Measurements from ENCODE around the gene DOK5. TPM values are rescaled to one million over a fixed set of nuclear protein-coding genes. Genes with fewer than 3 reads are reported as not detected.
"Not testable (repeated sequence)": the region's sequence is repeated elsewhere in the genome, so short reads cannot be mapped to it uniquely, and the experiment has no call there.

DOK5 gene
- total RNA-seq, result 1 to 10 TPM; 3.9 to 4.3 TPM

DNA sequence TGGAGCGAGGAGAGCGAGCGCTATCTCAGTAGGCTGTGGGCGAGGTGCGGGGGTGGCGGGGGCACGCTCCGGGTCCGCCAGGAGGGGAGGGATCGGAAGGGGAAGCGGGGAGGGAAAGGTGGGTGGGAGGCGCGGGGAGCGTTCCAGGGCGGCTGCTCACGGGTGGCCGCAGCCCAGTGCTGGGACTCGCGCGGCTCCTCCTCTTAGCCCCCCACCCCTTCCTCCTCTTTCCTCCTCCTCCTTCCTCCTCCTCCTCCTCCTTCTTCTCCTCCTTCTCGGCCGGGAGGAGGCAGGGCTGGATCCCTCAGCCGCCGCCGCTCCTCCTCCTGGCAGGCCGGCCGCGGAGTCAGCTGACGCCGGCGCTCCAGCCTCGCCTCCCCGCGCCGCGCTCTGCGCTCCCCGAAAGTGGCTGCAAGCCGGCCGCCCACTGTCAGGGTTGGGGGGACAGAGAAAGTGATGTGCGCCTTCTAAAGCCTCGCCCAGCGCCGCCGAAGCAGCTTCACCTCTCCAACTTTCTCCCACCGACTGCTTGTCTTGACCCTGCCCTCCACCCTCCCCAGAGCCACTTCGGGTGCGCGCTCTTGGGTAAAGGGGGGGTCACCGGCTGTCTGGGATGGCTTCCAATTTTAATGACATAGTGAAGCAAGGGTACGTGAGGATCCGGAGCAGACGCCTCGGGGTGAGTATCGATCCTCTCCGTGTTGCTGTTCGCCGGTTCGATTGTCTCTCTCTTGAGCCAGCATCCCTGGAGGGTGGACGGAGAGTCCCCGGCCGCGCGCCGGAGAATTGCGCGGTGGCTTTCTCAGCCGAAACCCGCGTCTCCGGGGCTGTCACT is at the start of gene DOK5:
Gene DOK5 (plus strand): TSS at position 260 of the 835 bp plus-strand sequence. CDS start 354 bp downstream, at position 614.
- no peak for DNase-seq
- Mint-ChIP-seq H3K4me1 (ENCODE audit: low read depth) (peaks cover 24% of the 10 kb centered on the region), H3K27ac (no peak within 1 kb of the TSS), H3K4me3 (peak within 1 kb of the TSS; percentile 62), H3K27me3 (ENCODE audit: low read depth) (peaks cover 54% of the 10 kb centered on the region), H3K9me3 (peaks cover 3% of the 10 kb centered on the region), H3K36me3 (ENCODE audit: low read depth) (no peaks in the 10 kb centered on the region)
- CTCF ChIA-PET, result no interaction called here
- intact Hi-C loops (cut with micrococcal nuclease), result loop anchor here (10.0 kb wide), 1 partner anchor 151 kb away; no protein-coding TSS in a partner anchor

DNA sequence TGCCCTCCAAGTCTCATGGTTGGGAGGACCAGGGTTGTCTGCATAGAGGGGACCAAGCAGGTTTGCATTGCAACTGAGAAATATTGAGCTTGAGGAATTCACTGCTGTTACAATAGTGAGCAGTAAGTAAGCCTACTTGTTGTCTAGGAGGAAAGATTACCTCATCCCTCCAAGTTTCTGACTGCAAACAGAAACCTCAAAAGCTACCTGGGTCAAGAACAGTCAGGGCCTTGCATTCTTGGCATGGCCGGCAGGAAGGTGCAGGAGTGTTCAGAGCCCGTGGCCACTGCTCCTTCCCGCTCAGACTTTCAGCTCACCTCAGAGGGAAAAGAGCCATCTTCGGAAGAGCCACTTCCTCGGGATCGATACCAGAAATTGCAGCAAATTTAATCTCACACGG is 46.0 kb upstream of the DOK5 start:
- H3K9me3 Mint-ChIP-seq, result peaks cover 8% of the 10 kb centered on the region
- CTCF ChIA-PET, result no interaction called here
- H3K27ac Mint-ChIP-seq, result no peak overlapping the region
- H3K36me3 Mint-ChIP-seq (ENCODE audit: low read depth), result peaks cover 7% of the 10 kb centered on the region
- intact Hi-C loops (cut with micrococcal nuclease), result no loop called here
- H3K27me3 Mint-ChIP-seq (ENCODE audit: low read depth), result peaks cover 22% of the 10 kb centered on the region
- H3K4me3 Mint-ChIP-seq, result no peak overlapping the region
- no peaks in the 10 kb centered on the region for H3K4me1 Mint-ChIP-seq (ENCODE audit: low read depth)
- DNase-seq, result no peak

DNA sequence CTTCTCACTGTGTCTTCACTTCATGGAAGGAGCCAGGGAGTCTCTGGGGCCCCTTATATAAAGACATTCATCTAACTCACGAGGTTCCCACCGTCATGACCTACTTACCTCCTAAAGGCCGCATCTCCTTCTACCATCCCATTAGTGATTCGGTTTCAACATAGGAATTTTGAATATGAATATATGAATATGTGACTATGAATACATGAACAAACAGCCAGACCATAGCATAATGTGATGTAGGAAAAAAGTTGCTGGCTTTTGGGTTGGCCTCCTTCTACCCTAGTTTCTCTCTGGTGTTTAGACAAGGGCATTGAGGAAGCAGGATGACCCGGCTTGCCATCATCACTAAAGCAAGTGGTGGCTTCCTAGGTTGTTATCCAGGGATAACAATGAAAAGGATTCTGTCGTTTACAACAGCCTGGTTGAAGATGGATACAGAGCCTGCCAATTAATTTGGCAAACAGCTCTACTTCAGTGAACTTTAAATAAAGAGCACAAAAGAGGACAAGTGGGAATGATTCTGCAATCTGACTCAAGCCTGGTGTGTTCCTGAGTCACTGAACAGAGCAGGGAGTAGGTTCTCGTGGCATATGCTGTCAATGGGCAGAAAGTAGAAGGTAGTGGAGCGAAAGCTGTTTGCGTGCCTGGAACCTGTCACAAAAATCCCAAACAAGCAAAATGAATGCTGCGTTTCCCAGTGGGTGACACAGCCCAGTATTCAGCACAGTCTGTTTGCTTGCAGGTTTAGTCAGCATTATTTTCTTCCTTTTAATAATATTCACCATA is 44.0 kb upstream of the DOK5 start:
- Mint-ChIP-seq H3K36me3 (ENCODE audit: low read depth) (no peaks in the 10 kb centered on the region), H3K27me3 (ENCODE audit: low read depth) (peaks cover 10% of the 10 kb centered on the region), H3K9me3 (no peaks in the 10 kb centered on the region), H3K4me1 (ENCODE audit: low read depth) (no peaks in the 10 kb centered on the region), H3K4me3 (no peak overlapping the region), H3K27ac (no peak overlapping the region)
- no peak for DNase-seq
- intact Hi-C loops (cut with micrococcal nuclease), result no loop called here
- CTCF ChIA-PET, result no interaction called here

DNA sequence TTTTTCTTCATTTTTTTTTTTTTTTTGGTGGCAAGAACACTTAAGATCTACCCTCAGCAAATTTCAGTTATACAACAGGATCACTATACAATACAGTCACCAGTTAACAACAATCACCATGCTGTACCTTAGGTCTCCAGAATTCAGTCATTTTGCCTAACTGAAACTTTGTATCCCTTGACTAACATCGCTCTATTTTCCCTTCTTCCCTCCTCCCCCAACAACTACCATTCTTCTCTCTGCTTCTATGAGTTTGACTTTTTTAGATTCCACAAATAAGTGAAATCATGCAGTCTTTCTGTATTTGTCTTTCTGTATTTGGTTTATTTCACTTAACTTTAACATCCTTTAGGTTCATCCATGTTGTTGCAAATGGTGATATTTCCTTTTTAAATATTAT is 42.4 kb upstream of the DOK5 start:
- H3K36me3 Mint-ChIP-seq (ENCODE audit: low read depth), result no peaks in the 10 kb centered on the region
- CTCF ChIA-PET, result no interaction called here
- DNase-seq, result no peak
- no peak overlapping the region for H3K4me3 Mint-ChIP-seq
- H3K4me1 Mint-ChIP-seq (ENCODE audit: low read depth), result no peaks in the 10 kb centered on the region
- H3K27me3 Mint-ChIP-seq (ENCODE audit: low read depth), result peaks cover 10% of the 10 kb centered on the region
- no peak overlapping the region for H3K27ac Mint-ChIP-seq
- H3K9me3 Mint-ChIP-seq, result no peaks in the 10 kb centered on the region
- intact Hi-C loops (cut with micrococcal nuclease), result no loop called here

DNA sequence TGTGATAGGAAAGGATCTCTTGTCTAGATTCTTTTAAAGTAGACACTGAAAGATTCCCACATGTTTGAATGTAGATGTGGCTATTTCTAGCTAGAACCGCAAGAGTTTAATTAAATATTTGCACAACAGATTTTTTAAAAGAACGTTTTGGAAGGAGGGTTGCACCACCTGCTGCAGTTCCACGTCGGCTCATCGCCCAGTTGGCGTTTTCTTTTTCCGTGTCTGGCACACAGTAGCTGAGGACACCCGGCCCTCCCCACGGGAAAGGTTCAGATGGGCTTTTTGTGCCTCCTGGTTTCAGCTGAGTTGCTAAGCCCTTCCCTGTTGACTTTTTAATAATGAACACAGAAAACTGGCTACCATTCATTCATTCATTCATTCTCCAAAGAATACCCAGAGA is 41.8 kb upstream of the DOK5 start:
- intact Hi-C loops (cut with micrococcal nuclease), result no loop called here
- Mint-ChIP-seq H3K9me3 (no peaks in the 10 kb centered on the region), H3K36me3 (ENCODE audit: low read depth) (no peaks in the 10 kb centered on the region), H3K4me1 (ENCODE audit: low read depth) (no peaks in the 10 kb centered on the region), H3K4me3 (no peak overlapping the region), H3K27me3 (ENCODE audit: low read depth) (peaks cover 12% of the 10 kb centered on the region), H3K27ac (no peak overlapping the region)
- no peak for DNase-seq
- CTCF ChIA-PET, result no interaction called here

DNA sequence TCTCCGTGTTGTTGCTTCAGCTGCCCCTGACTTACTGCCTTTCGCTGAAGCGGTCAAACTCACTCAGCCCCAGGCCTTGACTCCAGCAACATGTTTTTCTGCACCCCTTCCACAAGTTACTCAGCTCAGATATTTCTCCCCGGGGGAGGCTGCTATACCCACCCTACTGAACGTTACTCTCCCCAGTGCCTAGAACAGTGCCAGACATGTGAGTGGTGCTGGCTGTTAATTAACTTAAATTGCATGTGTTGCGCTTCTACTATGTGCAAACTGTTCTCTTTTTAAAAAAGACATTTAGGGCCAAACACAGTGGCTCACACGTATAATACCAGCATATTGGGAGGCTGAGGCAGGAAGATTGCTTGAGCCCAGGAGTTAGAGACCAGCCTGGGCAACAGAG is 41.2 kb upstream of the DOK5 start:
- intact Hi-C loops (cut with micrococcal nuclease), result no loop called here

DNA sequence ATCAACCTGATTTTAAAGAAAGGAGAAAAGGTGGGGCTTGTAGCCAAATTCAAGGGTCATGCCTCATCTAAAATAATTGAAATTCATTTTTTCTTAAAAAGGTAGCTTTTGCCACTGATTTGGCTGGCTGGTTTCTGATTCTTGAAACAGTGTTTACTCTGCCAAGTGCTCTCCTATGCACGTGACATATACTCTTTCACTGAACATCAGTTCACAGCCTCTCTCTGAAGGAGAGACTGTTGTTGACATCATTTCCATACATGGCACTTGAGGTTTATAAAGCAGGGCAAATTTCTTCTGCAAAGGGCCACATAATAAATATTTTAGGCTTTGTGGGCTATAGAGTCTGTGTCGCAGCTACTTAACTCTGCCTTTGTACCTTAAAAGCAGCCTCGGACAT is 40.4 kb upstream of the DOK5 start:
- no peaks in the 10 kb centered on the region for H3K4me1 Mint-ChIP-seq (ENCODE audit: low read depth)
- H3K4me3 Mint-ChIP-seq, result no peak overlapping the region
- intact Hi-C loops (cut with micrococcal nuclease), result no loop called here
- no peaks in the 10 kb centered on the region for H3K36me3 Mint-ChIP-seq (ENCODE audit: low read depth)
- H3K27ac Mint-ChIP-seq, result no peak overlapping the region
- H3K9me3 Mint-ChIP-seq, result no peaks in the 10 kb centered on the region
- CTCF ChIA-PET, result no interaction called here
- no peak for DNase-seq
- peaks cover 15% of the 10 kb centered on the region for H3K27me3 Mint-ChIP-seq (ENCODE audit: low read depth)

More for the DNA sequence above, 41.2 kb upstream of the DOK5 start:
- H3K27ac Mint-ChIP-seq, result no peak overlapping the region
- peaks cover 13% of the 10 kb centered on the region for H3K27me3 Mint-ChIP-seq (ENCODE audit: low read depth)
- no peak overlapping the region for H3K4me3 Mint-ChIP-seq
- DNase-seq, result no peak
- no peaks in the 10 kb centered on the region for H3K9me3 Mint-ChIP-seq
- no peaks in the 10 kb centered on the region for H3K4me1 Mint-ChIP-seq (ENCODE audit: low read depth)
- CTCF ChIA-PET, result no interaction called here
- H3K36me3 Mint-ChIP-seq (ENCODE audit: low read depth), result no peaks in the 10 kb centered on the region

DNA sequence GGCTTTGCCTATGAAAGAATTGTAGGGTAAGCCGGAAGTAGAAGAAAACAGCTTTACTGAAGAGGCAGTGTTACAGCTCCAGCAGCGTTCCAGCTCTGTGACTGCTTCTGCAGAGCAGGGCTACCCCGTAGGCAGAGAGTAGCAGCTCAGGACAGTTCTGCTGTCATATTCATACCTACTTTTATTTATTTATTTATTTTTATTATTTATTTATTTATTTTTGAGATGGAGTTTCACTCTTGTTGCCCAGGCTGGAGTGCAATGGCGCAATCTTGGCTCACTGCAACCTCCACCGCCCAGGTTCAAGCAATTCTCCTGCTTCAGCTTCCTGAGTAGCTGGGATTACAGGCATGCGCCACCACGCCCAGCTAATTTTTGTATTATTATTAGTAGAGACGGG is 39.0 kb upstream of the DOK5 start:
- H3K9me3 Mint-ChIP-seq; CTCF ChIA-PET; H3K4me3 Mint-ChIP-seq; DNase-seq; H3K4me1 Mint-ChIP-seq (ENCODE audit: low read depth); H3K27ac Mint-ChIP-seq; intact Hi-C loops (cut with micrococcal nuclease); H3K36me3 Mint-ChIP-seq (ENCODE audit: low read depth): not testable (repeated sequence)
- H3K27me3 Mint-ChIP-seq (ENCODE audit: low read depth), result peaks cover 15% of the 10 kb centered on the region

DNA sequence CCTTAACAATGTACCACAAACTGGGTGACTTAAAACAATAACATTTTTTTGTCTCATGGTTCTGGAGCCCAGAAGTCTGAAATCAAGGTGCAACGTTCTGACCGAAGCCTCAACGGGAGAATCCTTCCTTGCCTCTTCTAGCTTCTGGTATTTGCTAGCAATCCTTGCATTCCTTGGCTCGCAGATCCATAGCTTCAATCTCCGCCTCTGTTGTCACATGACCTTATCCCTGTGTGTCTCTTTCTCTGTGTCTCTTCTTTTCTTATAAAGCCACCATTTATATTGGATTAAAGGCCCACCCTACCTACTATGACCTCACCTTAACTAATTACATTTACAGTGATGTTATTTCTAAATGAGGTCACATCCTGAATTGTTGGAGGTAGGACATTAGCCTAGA is 37.2 kb upstream of the DOK5 start:
- no peak overlapping the region for H3K27ac Mint-ChIP-seq
- intact Hi-C loops (cut with micrococcal nuclease), result no loop called here
- no peak overlapping the region for H3K4me3 Mint-ChIP-seq
- DNase-seq, result no peak
- H3K9me3 Mint-ChIP-seq, result no peaks in the 10 kb centered on the region
- CTCF ChIA-PET, result no interaction called here
- H3K36me3 Mint-ChIP-seq (ENCODE audit: low read depth), result no peaks in the 10 kb centered on the region
- H3K27me3 Mint-ChIP-seq (ENCODE audit: low read depth), result peaks cover 16% of the 10 kb centered on the region
- no peaks in the 10 kb centered on the region for H3K4me1 Mint-ChIP-seq (ENCODE audit: low read depth)

DNA sequence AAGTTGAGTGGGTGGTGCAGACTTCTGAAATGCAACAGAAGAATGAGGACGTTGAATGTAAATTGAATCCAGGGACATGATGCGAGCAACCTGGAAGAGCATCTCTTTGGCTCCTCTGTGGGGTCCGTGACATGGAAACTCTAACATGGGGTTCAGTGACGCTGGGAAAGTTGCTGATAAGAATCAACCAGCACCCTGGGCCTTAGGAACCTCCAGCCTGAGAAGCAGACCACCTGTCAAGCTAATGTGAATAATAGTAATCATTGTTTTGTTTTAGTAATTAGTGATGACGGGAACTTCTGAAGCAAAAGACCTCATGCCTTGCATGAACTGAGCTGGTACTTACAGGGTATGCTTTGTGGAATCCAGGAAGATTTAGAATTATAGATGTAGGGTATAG is 25.2 kb upstream of the DOK5 start:
- intact Hi-C loops (cut with micrococcal nuclease), result no loop called here
- no peak for DNase-seq
- no peaks in the 10 kb centered on the region for H3K4me1 Mint-ChIP-seq (ENCODE audit: low read depth)
- no peak overlapping the region for H3K4me3 Mint-ChIP-seq
- CTCF ChIA-PET, result no interaction called here
- no peaks in the 10 kb centered on the region for H3K36me3 Mint-ChIP-seq (ENCODE audit: low read depth)
- peaks cover 11% of the 10 kb centered on the region for H3K9me3 Mint-ChIP-seq
- H3K27me3 Mint-ChIP-seq (ENCODE audit: low read depth), result peaks cover 19% of the 10 kb centered on the region
- no peak overlapping the region for H3K27ac Mint-ChIP-seq

DNA sequence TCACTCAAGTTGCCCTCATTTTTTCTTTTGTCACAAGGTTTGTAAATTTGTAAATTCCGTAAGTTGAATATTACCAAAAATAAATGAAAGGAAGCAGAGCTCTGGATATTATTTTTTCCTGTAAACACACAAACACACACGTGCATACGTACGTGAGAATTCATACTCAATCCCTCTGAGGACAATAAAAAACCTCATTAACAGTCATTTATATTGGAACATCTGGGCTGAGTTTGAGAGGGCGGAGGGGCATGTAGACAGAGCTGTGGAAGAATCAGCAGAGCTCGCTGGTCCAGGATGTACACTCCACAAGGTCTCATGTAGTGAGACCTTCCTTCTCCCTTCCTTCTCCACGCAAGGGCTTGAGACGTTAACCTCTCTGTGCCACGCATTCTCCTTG is 24.2 kb upstream of the DOK5 start:
- H3K36me3 Mint-ChIP-seq (ENCODE audit: low read depth), result no peaks in the 10 kb centered on the region
- H3K4me1 Mint-ChIP-seq (ENCODE audit: low read depth), result no peaks in the 10 kb centered on the region
- H3K9me3 Mint-ChIP-seq, result peaks cover 11% of the 10 kb centered on the region
- CTCF ChIA-PET, result no interaction called here
- H3K27me3 Mint-ChIP-seq (ENCODE audit: low read depth), result peaks cover 16% of the 10 kb centered on the region
- no peak for DNase-seq
- no peak overlapping the region for H3K4me3 Mint-ChIP-seq
- intact Hi-C loops (cut with micrococcal nuclease), result no loop called here
- H3K27ac Mint-ChIP-seq, result no peak overlapping the region

DNA sequence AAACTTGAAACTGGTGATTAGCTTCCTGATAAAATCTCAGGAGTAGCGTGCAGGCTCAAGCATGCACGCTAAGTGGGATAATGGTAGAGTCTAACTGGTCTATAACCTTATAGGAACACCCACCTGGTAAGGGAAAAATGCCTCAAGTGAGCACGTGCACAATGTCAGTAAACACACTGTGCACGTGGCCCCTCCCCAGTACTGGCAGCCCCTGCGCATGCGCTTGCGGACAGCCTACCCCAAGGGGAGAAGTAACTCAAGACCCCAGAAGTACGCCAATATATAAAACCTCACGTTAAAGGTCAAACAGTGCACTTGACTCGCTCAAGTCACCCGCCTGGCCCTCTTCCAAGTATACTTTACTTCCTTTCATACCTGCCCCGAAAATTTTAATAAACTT is 23.1 kb upstream of the DOK5 start:
- H3K4me1 Mint-ChIP-seq (ENCODE audit: low read depth), result no peaks in the 10 kb centered on the region
- peaks cover 11% of the 10 kb centered on the region for H3K27me3 Mint-ChIP-seq (ENCODE audit: low read depth)
- no peak overlapping the region for H3K27ac Mint-ChIP-seq
- intact Hi-C loops (cut with micrococcal nuclease), result no loop called here
- peaks cover 11% of the 10 kb centered on the region for H3K9me3 Mint-ChIP-seq
- CTCF ChIA-PET, result no interaction called here
- no peak overlapping the region for H3K4me3 Mint-ChIP-seq
- H3K36me3 Mint-ChIP-seq (ENCODE audit: low read depth), result no peaks in the 10 kb centered on the region
- no peak for DNase-seq

DNA sequence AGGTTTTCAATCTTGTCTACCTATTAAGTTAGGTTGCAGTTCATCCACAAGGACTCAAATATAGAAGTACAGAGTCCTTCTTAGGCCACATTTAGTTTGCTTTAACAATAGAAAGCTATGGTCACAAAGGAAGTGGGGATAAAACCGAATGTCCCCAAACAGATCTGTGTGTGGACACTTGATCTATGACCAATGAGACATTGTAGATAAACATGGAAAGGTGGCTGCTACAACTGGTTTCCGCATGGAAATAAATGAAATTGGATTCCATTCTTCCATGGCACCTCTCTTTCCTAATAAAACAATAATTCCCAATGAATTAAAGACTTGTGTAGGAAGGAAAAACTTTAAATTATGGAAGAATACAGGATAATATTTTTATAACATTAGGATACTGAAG is 20.4 kb upstream of the DOK5 start:
- peaks cover 12% of the 10 kb centered on the region for H3K27me3 Mint-ChIP-seq (ENCODE audit: low read depth)
- H3K4me3 Mint-ChIP-seq, result no peak overlapping the region
- DNase-seq, result no peak
- CTCF ChIA-PET, result no interaction called here
- intact Hi-C loops (cut with micrococcal nuclease), result no loop called here
- H3K27ac Mint-ChIP-seq, result no peak overlapping the region
- peaks cover 11% of the 10 kb centered on the region for H3K9me3 Mint-ChIP-seq
- no peaks in the 10 kb centered on the region for H3K36me3 Mint-ChIP-seq (ENCODE audit: low read depth)
- H3K4me1 Mint-ChIP-seq (ENCODE audit: low read depth), result no peaks in the 10 kb centered on the region

Measured in activated naive CD4-positive, alpha-beta T cell treated with anti-CD3 and anti-CD28 coated beads for 36 hours (primary cell).